Inflammatory macrophage treated with lipopolysaccharide for 4 hours (primary cell): ENCODE measurements around the gene AK5.
"Not testable (repeated sequence)": the region's sequence is repeated elsewhere in the genome, so short reads cannot be mapped to it uniquely, and the experiment has no call there.

ENCODE experiments used
- DNase-seq: peaks from one replicate; pipeline ENCODE4 v3.0.0-alpha.2; 2020

Gene AK5

GRCh38 chr1:77406661-77407060, 124.8 kb downstream of the AK5 start:
- DNase-seq, result no peak

GRCh38 chr1:77407738-77408375, 126.0 kb downstream of the AK5 start:
- DNase-seq, result no peak

- not testable (repeated sequence) for DNase-seq
Observed at GRCh38 chr1:77408933-77409332, 127.1 kb downstream of the AK5 start.

GRCh38 chr1:77412069-77412819, 130.4 kb downstream of the AK5 start:
- DNase-seq, result peak; percentile 30

GRCh38 chr1:77412820-77413530, 131.2 kb downstream of the AK5 start:
- no peak for DNase-seq

- DNase-seq, result peak; percentile 81
Observed at GRCh38 chr1:77413541-77414335, 131.9 kb downstream of the AK5 start.

- DNase-seq, result peak; percentile 69
Observed at GRCh38 chr1:77415579-77415978, 133.8 kb downstream of the AK5 start.

GRCh38 chr1:77416692-77417450, 135.1 kb downstream of the AK5 start:
- DNase-seq, result no peak

- not testable (repeated sequence) for DNase-seq
Observed at GRCh38 chr1:77418055-77418454, 136.2 kb downstream of the AK5 start.

- DNase-seq, result no peak
Observed at GRCh38 chr1:77421504-77422233, 139.8 kb downstream of the AK5 start.

GRCh38 chr1:77424236-77424635, 142.4 kb downstream of the AK5 start:
- DNase-seq, result peak; percentile 18

GRCh38 chr1:77428068-77428467, 146.2 kb downstream of the AK5 start:
- DNase-seq, result no peak

- peak; percentile 32 for DNase-seq
Observed at GRCh38 chr1:77430966-77431690, 149.3 kb downstream of the AK5 start.

GRCh38 chr1:77433934-77434333, 152.1 kb downstream of the AK5 start:
- no peak for DNase-seq

GRCh38 chr1:77434967-77435366, 153.1 kb downstream of the AK5 start:
- no peak for DNase-seq

GRCh38 chr1:77438236-77438913, 156.6 kb downstream of the AK5 start:
- no peak for DNase-seq

GRCh38 chr1:77446841-77447555, 165.2 kb downstream of the AK5 start:
- DNase-seq, result no peak

GRCh38 chr1:77447669-77448068, 165.8 kb downstream of the AK5 start:
- no peak for DNase-seq

- peak; percentile 33 for DNase-seq
Observed at GRCh38 chr1:77459881-77460280, 178.1 kb downstream of the AK5 start.

GRCh38 chr1:77461691-77462090, 179.9 kb downstream of the AK5 start:
- no peak for DNase-seq
